ENCODE measurements around the gene KSR1. TPM values are rescaled to one million over a fixed set of nuclear protein-coding genes. Genes with fewer than 3 reads are reported as not detected.

The KSR1 gene
- total and polyA plus RNA-seq, 9 of the 15 experiments (the other 6 are each of a cell fraction or from before 2014, with no cell fraction given) = 1.4 to 51.7 (median 18.4) TPM

DNA sequence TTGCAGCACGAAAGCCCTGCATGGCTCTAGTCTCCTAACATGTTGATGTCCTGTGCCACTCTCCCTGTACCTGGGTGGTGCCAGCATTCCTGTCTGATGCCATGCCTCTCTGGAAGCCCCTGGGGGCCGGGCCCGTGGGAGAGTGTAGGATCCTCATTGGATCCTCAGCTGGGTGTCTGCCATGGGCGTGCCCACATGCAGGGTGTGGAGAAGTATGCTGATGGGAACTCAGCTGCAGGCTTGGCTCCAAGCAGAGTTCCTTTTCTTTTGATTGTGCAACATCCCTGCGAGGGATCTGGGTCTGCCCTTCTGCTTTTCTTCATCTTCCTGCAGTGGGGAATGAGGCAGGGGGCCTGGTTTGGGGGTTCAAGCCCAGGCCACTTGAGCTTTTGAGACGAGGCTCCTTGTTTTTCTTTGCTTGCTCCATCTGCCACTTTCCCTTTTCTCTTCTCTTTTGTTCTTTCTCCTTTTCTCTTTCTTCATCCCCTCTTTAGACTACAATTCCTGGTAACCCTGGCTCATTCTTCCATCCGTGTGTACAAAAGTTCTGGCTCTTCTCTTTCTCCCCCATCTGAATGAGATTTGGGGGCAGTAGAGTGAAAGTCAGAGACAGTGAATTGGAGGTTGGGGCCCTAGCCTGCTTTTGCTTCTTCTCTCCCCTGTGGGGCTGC is 32.9 kb downstream of the KSR1 start:
- intact Hi-C loops (cut with micrococcal nuclease) = no loop called here
- ATAC-seq = no peak
- FAIRE-seq = no peak
- no peak for DNase-seq (ENCODE audit: extremely low read depth in 1 of 4, low spot score in 3 of 4)
- H3K79me2 ChIP-seq (ENCODE audit: control insufficient read depth, insufficient read depth, low read length) = peaks cover 68% of the 10 kb centered on the region
- CTCF ChIA-PET (ENCODE audit: low intra/inter-chr PET ratio) = no interaction called here
- 0 out of 2 replicates have a peak, but pooled peaks cover 3% of the 10 kb centered on the region for H3K9me3 ChIP-seq (replicated peaks; ENCODE audit: control insufficient read depth, insufficient read depth, low read depth, low read length)
- H3K27ac ChIP-seq (ENCODE audit: extremely low read depth, low read depth, low read length) = no peak overlapping the region
- no peaks in the 10 kb centered on the region for H4K20me1 ChIP-seq (replicated peaks; ENCODE audit: control insufficient read depth, insufficient read depth, low read length)
- 51% methylated on average over 7 of the region's 7 CpGs for WGBS (ENCODE audit: insufficient coverage, low coverage, missing lambda C conversion rate)
- in situ Hi-C loops (cut with MboI) = no loop called here
- no peak for TF ChIP-seq PHF20 (IDR thresholded peaks at IDR 0.05; ENCODE audit: partially characterized antibody)
- TF ChIP-seq CEBPB (tag; IDR thresholded peaks at IDR 0.05) = peak; percentile 93
- TF ChIP-seq CEBPG (CRISPR knock-in tag; IDR thresholded peaks at IDR 0.05) = no peak
- peak; percentile 50 to 80 for TF ChIP-seq CEBPG (tag; conservative IDR thresholded peaks at IDR 0.05 in 1 of 2, IDR thresholded peaks at IDR 0.05 in 1 of 2)
- no peak for TF ChIP-seq PHB2 (IDR thresholded peaks at IDR 0.05; ENCODE audit: low read depth)
- H3K4me2 ChIP-seq (ENCODE audit: insufficient read depth, low read length) = no peak overlapping the region
- H3K9ac ChIP-seq (ENCODE audit: insufficient read depth in 1 of 2, low read depth in 2 of 2, low read length in 2 of 2) = peak overlapping the region in 1 of 2 experiments; percentile 56; a peak in 1 of 4 replicates
- POLR2A ChIA-PET = interaction anchor here (0.6 to 1.7 kb wide), 8 partner anchors 9 to 451 kb away, joined by 3 to 6 read pairs (median 4); no protein-coding TSS in a partner anchor
- no peaks in the 10 kb centered on the region for H3K27me3 ChIP-seq (ENCODE audit: control insufficient read depth in 2 of 2, insufficient read depth in 2 of 2, low read length in 2 of 2)
- no peak overlapping the region for H2AFZ ChIP-seq (ENCODE audit: low read depth, low read length)
- H3K9me1 ChIP-seq (ENCODE audit: control insufficient read depth, insufficient read depth, low read length) = no peaks in the 10 kb centered on the region
- BruUV-seq (replicated peaks) = no TSS peak
- H3K4me3 ChIP-seq = no peak overlapping the region
- peaks cover 22 to 36% of the 10 kb centered on the region in 2 experiments; a peak in 4 of 5 replicates for H3K4me1 ChIP-seq (replicated peaks in 1 of 2; ENCODE audit: control insufficient read depth in 2 of 2, insufficient read depth in 2 of 2, low read length in 2 of 2)
- H3K36me3 ChIP-seq (ENCODE audit: control insufficient read depth, insufficient read depth, low read length) = peaks cover 36% of the 10 kb centered on the region

DNA sequence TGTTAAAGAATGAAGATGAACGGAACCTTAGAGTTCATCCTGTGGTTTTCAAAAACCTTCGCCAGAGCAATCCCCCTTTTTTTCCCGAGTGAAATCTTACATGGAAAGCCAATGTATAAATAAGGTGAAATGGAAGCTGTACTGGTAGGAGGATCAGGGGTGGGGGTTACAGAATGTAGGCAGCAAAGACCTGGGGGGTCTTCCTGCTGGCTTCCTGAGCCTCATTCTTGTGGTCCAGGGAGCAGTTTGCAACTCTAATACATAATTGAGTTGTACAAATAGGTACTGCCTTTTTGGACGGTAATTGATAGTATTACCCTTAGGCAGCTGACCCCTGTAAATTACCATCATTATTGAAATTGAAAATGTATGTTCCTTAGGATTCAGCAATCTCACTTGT is 34.1 kb downstream of the KSR1 start:
- DNase-seq (ENCODE audit: extremely low read depth in 1 of 4, low spot score in 3 of 4) = no peak
- no peak overlapping the region for H2AFZ ChIP-seq (ENCODE audit: low read depth, low read length)
- 78% methylated on average over 4 of the region's 4 CpGs for WGBS (ENCODE audit: insufficient coverage, low coverage, missing lambda C conversion rate)
- H3K4me1 ChIP-seq (replicated peaks in 1 of 2; ENCODE audit: control insufficient read depth in 2 of 2, insufficient read depth in 2 of 2, low read length in 2 of 2) = peaks cover 31 to 40% of the 10 kb centered on the region in 2 experiments
- H3K4me3 ChIP-seq = no peak overlapping the region
- FAIRE-seq = no peak
- no peak overlapping the region for H3K4me2 ChIP-seq (ENCODE audit: insufficient read depth, low read length)
- no peak for ATAC-seq
- peak overlapping the region in 1 of 2 experiments; percentile 4; a peak in 1 of 4 replicates for H3K9ac ChIP-seq (ENCODE audit: insufficient read depth in 1 of 2, low read depth in 2 of 2, low read length in 2 of 2)
- CTCF ChIA-PET (ENCODE audit: low intra/inter-chr PET ratio) = no interaction called here
- in situ Hi-C loops (cut with MboI) = no loop called here
- no peaks in the 10 kb centered on the region; the same call in 1 of the 2 replicates for H4K20me1 ChIP-seq (replicated peaks; ENCODE audit: control insufficient read depth, insufficient read depth, low read length)
- intact Hi-C loops (cut with micrococcal nuclease) = loop anchor here (10.0 kb wide), 1 partner anchor 84 kb away; no protein-coding TSS in a partner anchor
- no peaks in the 10 kb centered on the region for H3K27me3 ChIP-seq (ENCODE audit: control insufficient read depth in 2 of 2, insufficient read depth in 2 of 2, low read length in 2 of 2)
- peaks cover 27% of the 10 kb centered on the region for H3K36me3 ChIP-seq (ENCODE audit: control insufficient read depth, insufficient read depth, low read length)
- H3K27ac ChIP-seq (ENCODE audit: extremely low read depth, low read depth, low read length) = no peak overlapping the region
- H3K9me1 ChIP-seq (ENCODE audit: control insufficient read depth, insufficient read depth, low read length) = no peaks in the 10 kb centered on the region
- POLR2A ChIA-PET = interaction anchor here (1.5 to 1.6 kb wide), 2 partner anchors 10 to 13 kb away, joined by 4 to 6 read pairs; no protein-coding TSS in a partner anchor
- 0 out of 2 replicates have a peak, but pooled peaks cover 3% of the 10 kb centered on the region for H3K9me3 ChIP-seq (replicated peaks; ENCODE audit: control insufficient read depth, insufficient read depth, low read depth, low read length)
- H3K79me2 ChIP-seq (ENCODE audit: control insufficient read depth, insufficient read depth, low read length) = peaks cover 76% of the 10 kb centered on the region
- no TSS peak for BruUV-seq (replicated peaks)
- TF ChIP-seq E2F3 (CRISPR knock-in tag; IDR thresholded peaks at IDR 0.05) (no peak), SMARCB1 (IDR thresholded peaks at IDR 0.05; ENCODE audit: insufficient read length, low read depth) (no peak), ZNF217 (CRISPR knock-in tag; IDR thresholded peaks at IDR 0.05) (no peak), FOXJ3 (CRISPR knock-in tag; IDR thresholded peaks at IDR 0.05) (no peak), MEF2D (tag; conservative IDR thresholded peaks at IDR 0.05; ENCODE audit: low read depth) (no peak), TFAP4 (CRISPR knock-in tag; IDR thresholded peaks at IDR 0.05; ENCODE audit: borderline replicate concordance) (no peak), ZNF140 (CRISPR knock-in tag; IDR thresholded peaks at IDR 0.05) (no peak), RBFOX2 (IDR thresholded peaks at IDR 0.05; ENCODE audit: low read depth, low read length) (no peak), ARNT (IDR thresholded peaks at IDR 0.05) (no peak)
